IMR-90 (cell line): ENCODE data around the gene MRPL23. TPM values are rescaled to one million over a fixed set of nuclear protein-coding genes. Genes with fewer than 3 reads are reported as not detected.

ENCODE experiments used
- ATAC-seq: fragments of 200-7000 bp; cut with Tn5 transposase; 2 replicates; pipeline ENCODE4 v1.9.1; 2020; ENCODE audit warnings: low read depth, mild to moderate bottlenecking, moderate library complexity
- BruUV-seq: library from RNA; stranded (reverse); fragments of 400-500 nt; replicated peaks from 2 replicates; lab custom pipeline; 2021; lab: Mats Ljungman, UMichigan
- CTCF ChIA-PET: fragments of 300-600 bp; formaldehyde crosslinking; extraction: SDS; loops from one replicate; lab custom pipeline; 2021; ENCODE audit warnings: antibody characterized with exemption; lab: Yijun Ruan, JAX
- POLR2A ChIA-PET: fragments of 300-600 bp; sonication (Branson Sonifier 250); formaldehyde crosslinking; loops from one replicate; lab custom pipeline; 2022; ENCODE audit warnings: antibody characterized with exemption; ENCODE audit not compliant: unreplicated experiment; lab: Charles Lee
- DNase-seq: peaks from one replicate; pipeline ENCODE4 v3.0.0; 2013
- H2AFZ ChIP-seq: replicated peaks from 2 replicates; pipeline ENCODE3; 2013; ENCODE audit warnings: low read length, mild to moderate bottlenecking; ENCODE audit not compliant: poor library complexity
- H2AK5ac ChIP-seq: 2 replicates; pipeline ENCODE4 v1.6.1; 2013; ENCODE audit warnings: low read depth, low read length, inconsistent platforms
- H2AK9ac ChIP-seq: replicated peaks from 2 replicates; pipeline ENCODE3; 2013; ENCODE audit warnings: mild to moderate bottlenecking, low read depth, low read length, moderate library complexity; ENCODE audit not compliant: poor library complexity
- H2BK120ac ChIP-seq: 2 replicates; pipeline ENCODE4 v1.6.1; 2013; ENCODE audit warnings: low read depth, low read length, inconsistent platforms
- H2BK15ac ChIP-seq: 3 replicates; pipeline ENCODE4 v1.6.1; 2013; ENCODE audit warnings: low read depth, low read length, inconsistent platforms
- H2BK20ac ChIP-seq: 2 replicates; pipeline ENCODE4 v1.6.1; 2013; ENCODE audit warnings: low read depth, mild to moderate bottlenecking, inconsistent platforms, low read length, moderate library complexity
- H2BK5ac ChIP-seq: 2 replicates; pipeline ENCODE4 v1.6.1; 2013; ENCODE audit warnings: mild to moderate bottlenecking, low read depth, low read length, inconsistent platforms; ENCODE audit not compliant: poor library complexity, severe bottlenecking
- H3K14ac ChIP-seq: replicated peaks from 2 replicates; pipeline ENCODE4 v1.6.1; 2013; ENCODE audit warnings: low read depth, low read length, inconsistent platforms
- H3K18ac ChIP-seq: 2 replicates; pipeline ENCODE4 v1.6.1; 2013; ENCODE audit warnings: low read depth, low read length, control low read depth
- H3K23ac ChIP-seq: 2 replicates; pipeline ENCODE4 v1.6.1; 2013; ENCODE audit warnings: low read depth, low read length, inconsistent platforms
- H3K27ac ChIP-seq: 2 replicates; pipeline ENCODE4 v1.5.1; 2013; ENCODE audit warnings: mild to moderate bottlenecking, control low read depth, low read length; ENCODE audit not compliant: insufficient read depth
- H3K27me3 ChIP-seq: 2 replicates; pipeline ENCODE4 v1.6.1; 2013; ENCODE audit warnings: low read length; ENCODE audit not compliant: control insufficient read depth, insufficient read depth
- H3K36me3 ChIP-seq: 2 replicates; pipeline ENCODE4 v1.6.1; 2013; ENCODE audit warnings: low read length, mixed read lengths; ENCODE audit not compliant: control insufficient read depth, insufficient read depth
- H3K4ac ChIP-seq: 2 replicates; pipeline ENCODE4 v1.6.1; 2013; ENCODE audit warnings: low read depth, low read length, inconsistent platforms
- H3K4me1 ChIP-seq: 2 replicates; pipeline ENCODE4 v1.6.1; 2013; ENCODE audit warnings: low read length, mixed read lengths; ENCODE audit not compliant: control insufficient read depth, insufficient read depth
- H3K4me2 ChIP-seq: 2 replicates; pipeline ENCODE4 v1.6.1; 2013; ENCODE audit warnings: low read depth, mild to moderate bottlenecking, control low read depth, low read length, moderate library complexity
- H3K4me3 ChIP-seq: 2 replicates; pipeline ENCODE4 v1.5.1; 2013; ENCODE audit warnings: low read depth, mild to moderate bottlenecking, control low read depth, low read length, moderate library complexity; ENCODE audit not compliant: insufficient read depth
- H3K56ac ChIP-seq: 2 replicates; pipeline ENCODE4 v1.6.1; 2013; ENCODE audit warnings: low read length, inconsistent platforms; ENCODE audit not compliant: insufficient read depth; ENCODE audit errors: extremely low read depth
- H3K79me1 ChIP-seq, 2 experiments: 2 replicates each; pipeline ENCODE4 v1.6.1; 2013; ENCODE audit warnings: low read length in 2 of 2, inconsistent platforms in 1 of 2, low read depth in 1 of 2
- H3K9ac ChIP-seq: 2 replicates; pipeline ENCODE4 v1.6.1; 2013; ENCODE audit warnings: low read depth, low read length, control low read depth
- H3K9me1 ChIP-seq: 2 replicates; pipeline ENCODE4 v1.6.1; 2013; ENCODE audit warnings: low read length, inconsistent platforms; ENCODE audit not compliant: insufficient read depth
- H3K9me3 ChIP-seq: 2 replicates; pipeline ENCODE4 v1.6.1; 2013; ENCODE audit warnings: low read length; ENCODE audit not compliant: control insufficient read depth, insufficient read depth
- H4K20me1 ChIP-seq: 2 replicates; pipeline ENCODE4 v1.6.1; 2013; ENCODE audit warnings: low read length, inconsistent platforms; ENCODE audit not compliant: insufficient read depth
- H4K5ac ChIP-seq: 2 replicates; pipeline ENCODE4 v1.6.1; 2013; ENCODE audit warnings: mild to moderate bottlenecking, low read depth, low read length, control low read depth
- H4K8ac ChIP-seq, 2 experiments: 2 replicates each; pipeline ENCODE4 v1.6.1; 2013; ENCODE audit warnings: low read depth in 2 of 2, low read length in 2 of 2, control low read depth in 1 of 2, inconsistent platforms in 1 of 2
- H4K91ac ChIP-seq: 2 replicates; pipeline ENCODE4 v1.6.1; 2013; ENCODE audit warnings: low read depth, low read length, inconsistent platforms; ENCODE audit not compliant: insufficient read depth
- BHLHE40 ChIP-seq: fragments of 150-350 bp; IDR thresholded peaks from 2 replicates; pipeline ENCODE4 v1.6.1; 2016; ENCODE audit warnings: mild to moderate bottlenecking, low read depth, low read length
- CEBPB ChIP-seq: IDR thresholded peaks from 2 replicates; pipeline ENCODE4 v1.6.1; 2012; ENCODE audit warnings: low read depth, low read length, improper control_type of control experiment
- CHD1 ChIP-seq: IDR thresholded peaks from 2 replicates; pipeline ENCODE4 v1.6.1; 2012; ENCODE audit warnings: low read depth, low read length, improper control_type of control experiment
- CTCF ChIP-seq: conservative IDR thresholded peaks from 2 replicates; pipeline ENCODE4 v1.5.1; 2012; ENCODE audit warnings: mild to moderate bottlenecking, low read depth, low read length, improper control_type of control experiment
- ELK1 ChIP-seq: fragments of 150-350 bp; IDR thresholded peaks from 2 replicates; pipeline ENCODE4 v1.6.1; 2016; ENCODE audit warnings: low read depth, mild to moderate bottlenecking, low read length, moderate library complexity, borderline replicate concordance
- FOS ChIP-seq: fragments of 150-350 bp; IDR thresholded peaks from 2 replicates; pipeline ENCODE4 v1.6.1; 2016; ENCODE audit warnings: low read depth, low read length
- MAFK ChIP-seq: IDR thresholded peaks from 2 replicates; pipeline ENCODE4 v1.6.1; 2012; ENCODE audit warnings: low read depth, low read length, improper control_type of control experiment
- MAZ ChIP-seq: IDR thresholded peaks from 2 replicates; pipeline ENCODE4 v1.6.1; 2012; ENCODE audit warnings: low read depth, mild to moderate bottlenecking, low read length, improper control_type of control experiment, moderate library complexity, borderline replicate concordance
- MXI1 ChIP-seq: IDR thresholded peaks from 2 replicates; pipeline ENCODE4 v1.6.1; 2012; ENCODE audit warnings: low read depth, mild to moderate bottlenecking, low read length, moderate library complexity, borderline replicate concordance
- NFE2L2 ChIP-seq: fragments of 150-350 bp; IDR thresholded peaks from 2 replicates; pipeline ENCODE4 v1.6.1; 2016; ENCODE audit warnings: low read depth, mild to moderate bottlenecking, low read length
- POLR2A ChIP-seq: IDR thresholded peaks from 2 replicates; pipeline ENCODE4 v1.6.1; 2012; ENCODE audit warnings: mild to moderate bottlenecking, low read depth, low read length
- RAD21 ChIP-seq: IDR thresholded peaks from 2 replicates; pipeline ENCODE4 v1.6.1; 2012; ENCODE audit warnings: low read length, improper control_type of control experiment
- RCOR1 ChIP-seq: IDR thresholded peaks from 2 replicates; pipeline ENCODE4 v1.6.1; 2012; ENCODE audit warnings: mild to moderate bottlenecking, low read length, improper control_type of control experiment; ENCODE audit not compliant: insufficient replicate concordance
- RFX5 ChIP-seq: IDR thresholded peaks from 2 replicates; pipeline ENCODE4 v1.8.0; 2012; ENCODE audit warnings: low read depth, mild to moderate bottlenecking, low read length, moderate library complexity
- SMC3 ChIP-seq: fragments of 150-350 bp; IDR thresholded peaks from 2 replicates; pipeline ENCODE4 v1.6.1; 2016; ENCODE audit warnings: low read depth, mild to moderate bottlenecking, antibody characterized with exemption, low read length, moderate library complexity
- USF2 ChIP-seq: fragments of 150-350 bp; IDR thresholded peaks from 2 replicates; pipeline ENCODE4 v1.6.1; 2017; ENCODE audit warnings: mild to moderate bottlenecking, antibody characterized with exemption, low read length, low read depth
- WGBS, 2 experiments: methylation state at CpG; one replicate each; pipeline versions ENCODE4 v1.1.5 to v1.1.7; 2013; ENCODE audit warnings: missing lambda C conversion rate in 2 of 2; ENCODE audit not compliant: insufficient read length in 1 of 2; ENCODE audit errors: extremely low coverage in 2 of 2; 5-methylcytosine and 5-hydroxymethylcytosine counted together
- dilution Hi-C: fragments of 300-500 bp; cut with HindIII; formaldehyde crosslinking; loops from one replicate; pipeline ENCODE4 v1.14.3; 2018; ENCODE audit warnings: low sequenced_read_pairs; ENCODE audit not compliant: unreplicated experiment
- in situ Hi-C: fragments of 300-500 bp; cut with MboI; formaldehyde crosslinking; loops from 3 replicates; pipeline ENCODE4 v1.14.3; 2019; ENCODE audit warnings: low sequenced_read_pairs, inconsistent platforms, mixed read lengths
- intact Hi-C: fragments of 100-400 bp; cut with micrococcal nuclease; formaldehyde crosslinking; loops from 2 replicates; pipeline ENCODE4 v1.10.0; 2022
- polyA plus RNA-seq, 3 experiments: library from polyadenylated mRNA; depleted of rRNA; stranded (reverse); fragments of >200 nt; gene quantifications; 2 replicates each; pipeline ENCODE4 v1.2.3, GENCODE V29; 2012; ENCODE audit warnings: low replicate concordance in 1 of 3
- total RNA-seq: library from RNA; depleted of rRNA; stranded (reverse); fragments of >200 nt; gene quantifications from 2 replicates; pipeline ENCODE4 v1.2.3, GENCODE V29; 2012

MRPL23 gene
- total and polyA plus RNA-seq, 2 of the 4 experiments (the other 2 are of a cell fraction): 68.4 to 114 TPM

- Histone ChIP-seq H3K27ac (no peak overlapping the region), H3K18ac (no peak overlapping the region), H3K4me2 (no peak overlapping the region), H2AFZ (no peak overlapping the region), H3K4me1 (no peaks in the 10 kb centered on the region), H3K4me3 (no peak overlapping the region), H4K5ac (no peak overlapping the region), H2BK120ac (no peak overlapping the region), H3K27me3 (no peaks in the 10 kb centered on the region), H2BK5ac (no peak overlapping the region), H3K4ac (no peak overlapping the region), H2BK15ac (no peak overlapping the region), H4K20me1 (no peaks in the 10 kb centered on the region), H3K56ac (no peak overlapping the region), H3K9me1 (no peaks in the 10 kb centered on the region), H2AK9ac (no peak overlapping the region), H2BK20ac (no peak overlapping the region), H3K14ac (no peak overlapping the region), H3K23ac (no peak overlapping the region), H2AK5ac (no peak overlapping the region), H3K79me1 (no peaks in the 10 kb centered on the region), H4K91ac (no peak overlapping the region), H3K36me3 (no peaks in the 10 kb centered on the region), H3K9ac (no peak overlapping the region), H4K8ac (no peak overlapping the region), H3K9me3 (no peaks in the 10 kb centered on the region)
- intact Hi-C loops (no loop called here), in situ Hi-C loops (no loop called here), dilution Hi-C loops (no loop called here)
- POLR2A ChIA-PET: no interaction called here
- CTCF ChIA-PET: no interaction called here
- BruUV-seq: no TSS peak
- TF ChIP-seq MAZ (no peak), BHLHE40 (no peak), RFX5 (no peak), NFE2L2 (no peak), FOS (no peak), RAD21 (no peak), MXI1 (no peak), ELK1 (no peak), CTCF (no peak), CEBPB (no peak), SMC3 (no peak), POLR2A (no peak), CHD1 (no peak), RCOR1 (no peak), MAFK (no peak), USF2 (no peak)
- DNase-seq (no peak), ATAC-seq (no peak)
- WGBS, 2 experiments: no CpG with 5 or more reads among the region's 20 CpGs
These were observed 16.7 kb downstream of the MRPL23 start for GRCh38 chr11:1963864-1964263.
